HepG2 (cell line): Measurements from ENCODE around the gene TRA2B. TPM values are rescaled to one million over a fixed set of nuclear protein-coding genes. Genes with fewer than 3 reads are reported as not detected.
A peak's percentile ranks its signal among the peaks of the same experiment; 100 is the strongest.

Experiments used
- FOXK2 ChIP-seq: fragments of 450-650 bp; IDR thresholded peaks from 2 replicates; pipeline ENCODE4 v1.6.1; 2016
- GTF2F1 ChIP-seq: fragments of 150-350 bp; IDR thresholded peaks from 2 replicates; pipeline ENCODE4 v1.6.1; 2014; ENCODE audit warnings: low read length
- PAX8 ChIP-seq: sonication (generic); formaldehyde crosslinking; IDR thresholded peaks from 2 replicates; pipeline ENCODE4 v1.8.0; 2022; ENCODE audit warnings: mild to moderate bottlenecking, missing genetic modification reagents, borderline replicate concordance
- PHF21A ChIP-seq: sonication (generic); formaldehyde crosslinking; IDR thresholded peaks from 2 replicates; pipeline ENCODE4 v1.5.0; 2020; ENCODE audit warnings: mild to moderate bottlenecking, missing genetic modification reagents
- ZFP82 ChIP-seq: sonication (generic); formaldehyde crosslinking; IDR thresholded peaks from 2 replicates; pipeline ENCODE4 v1.5.1; 2020; ENCODE audit warnings: mild to moderate bottlenecking, missing genetic modification reagents, borderline replicate concordance
- ZNF232 ChIP-seq: sonication (generic); formaldehyde crosslinking; IDR thresholded peaks from 2 replicates; pipeline ENCODE4 v1.4.0; 2020; ENCODE audit warnings: missing genetic modification reagents, borderline replicate concordance
- ZNF441 ChIP-seq: sonication (generic); formaldehyde crosslinking; IDR thresholded peaks from 2 replicates; pipeline ENCODE4 v1.7.0; 2021; ENCODE audit warnings: missing genetic modification reagents, borderline replicate concordance
- polyA plus RNA-seq, 8 experiments: library from polyadenylated mRNA; depleted of rRNA in 3 of 8; stranded (reverse) in 7 of 8; unstranded in 1 of 8; fragments of >200 nt; fragmentation: Illumina TruSeq in 4 of 8; extraction: Trizol in 4 of 8; gene quantifications; 2 replicates each; pipeline versions ENCODE4 v1.2.1 to v1.2.3, GENCODE V29; 2011 to 2016; ENCODE audit warnings: low read depth in 4 of 8, missing spikeins in 1 of 8, mixed read lengths in 1 of 8; ENCODE audit not compliant: insufficient read depth in 1 of 8
- total RNA-seq, 5 experiments: library from RNA; depleted of rRNA; stranded (reverse); fragments of >200 nt; fragmentation: Illumina TruSeq; extraction: Trizol; gene quantifications; 2 replicates each; pipeline ENCODE4 v1.2.3, GENCODE V29; 2016; ENCODE audit warnings: low read depth in 1 of 5
- TF ChIP-seq, protein P1 (sequence below): sonication (generic); formaldehyde crosslinking; IDR thresholded peaks from 2 replicates; pipeline ENCODE4 v1.4.0; 2020; ENCODE audit warnings: mild to moderate bottlenecking, missing genetic modification reagents
- TF ChIP-seq, protein P2 (sequence below): sonication (generic); formaldehyde crosslinking; IDR thresholded peaks from 2 replicates; pipeline ENCODE4 v1.5.1; 2020; ENCODE audit warnings: mild to moderate bottlenecking, missing genetic modification reagents
- TF ChIP-seq, protein P3 (sequence below): sonication (generic); formaldehyde crosslinking; IDR thresholded peaks from 2 replicates; pipeline ENCODE4 v1.5.1; 2020; ENCODE audit warnings: mild to moderate bottlenecking, missing genetic modification reagents, moderate library complexity
- TF ChIP-seq, protein P4 (sequence below), 2 experiments: sonication (generic) in 1 of 2; formaldehyde crosslinking in 1 of 2; IDR thresholded peaks; 2 replicates each; pipeline versions ENCODE4 v1.4.0 to v1.6.1; 2016 to 2020; ENCODE audit warnings: borderline replicate concordance in 1 of 2, low read depth in 1 of 2, mild to moderate bottlenecking in 1 of 2, missing genetic modification reagents in 1 of 2

The TRA2B gene
- total and polyA plus RNA-seq, 2 of the 13 experiments (the other 11 are each of a cell fraction or from before 2014, with no cell fraction given) = 105 to 241 TPM

DNA sequence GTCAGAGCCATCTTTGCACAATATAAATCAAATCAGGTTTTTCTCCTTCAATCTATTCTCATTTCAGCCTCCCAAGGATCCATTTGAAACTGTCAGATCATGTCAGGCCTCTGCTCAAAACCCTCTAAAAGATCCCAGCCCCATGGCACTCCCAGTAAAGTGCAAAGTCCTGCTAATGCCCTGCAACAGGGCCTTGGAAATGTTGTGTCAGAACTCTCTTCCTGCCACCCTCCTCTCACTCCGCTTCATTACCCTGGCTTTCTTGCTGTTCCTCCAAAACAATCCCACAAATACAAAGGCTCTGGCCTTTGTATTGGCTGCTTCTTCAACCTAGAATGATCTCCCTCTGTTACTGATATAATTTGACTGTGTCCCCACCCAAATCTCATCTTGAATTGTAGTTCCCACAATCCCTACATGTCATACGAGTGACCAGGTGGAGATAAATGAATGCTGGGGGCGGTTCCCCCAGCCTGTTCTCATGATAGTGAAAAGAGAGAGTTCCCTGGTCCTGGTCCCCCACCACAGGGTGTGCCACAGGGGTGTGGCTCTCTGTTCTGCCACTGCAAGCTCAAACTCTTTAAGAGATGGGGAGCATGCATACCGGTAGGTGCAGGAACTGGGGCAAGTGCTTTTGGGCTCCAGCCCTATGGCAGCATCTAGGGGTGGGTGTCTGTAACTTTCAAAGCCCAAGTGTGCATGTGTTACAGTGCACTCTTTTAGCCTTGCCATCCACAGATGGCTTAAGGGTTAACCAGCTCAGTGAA lies 22.9 kb upstream of the TRA2B start (continued):
- TF ChIP-seq PAX8 (no peak), ZFP82 (CRISPR knock-in tag) (no peak), PHF21A (CRISPR knock-in tag) (0 out of 2 replicates have a peak, but pooled peaks have one; percentile 35), FOXK2 (no peak), ZNF441 (CRISPR knock-in tag) (peak; percentile 75; the same call in 1 of the 2 replicates), GTF2F1 (no peak), ZNF232 (CRISPR knock-in tag) (peak; percentile 58; the same call in 1 of the 2 replicates)
- TF ChIP-seq, protein P1, sequence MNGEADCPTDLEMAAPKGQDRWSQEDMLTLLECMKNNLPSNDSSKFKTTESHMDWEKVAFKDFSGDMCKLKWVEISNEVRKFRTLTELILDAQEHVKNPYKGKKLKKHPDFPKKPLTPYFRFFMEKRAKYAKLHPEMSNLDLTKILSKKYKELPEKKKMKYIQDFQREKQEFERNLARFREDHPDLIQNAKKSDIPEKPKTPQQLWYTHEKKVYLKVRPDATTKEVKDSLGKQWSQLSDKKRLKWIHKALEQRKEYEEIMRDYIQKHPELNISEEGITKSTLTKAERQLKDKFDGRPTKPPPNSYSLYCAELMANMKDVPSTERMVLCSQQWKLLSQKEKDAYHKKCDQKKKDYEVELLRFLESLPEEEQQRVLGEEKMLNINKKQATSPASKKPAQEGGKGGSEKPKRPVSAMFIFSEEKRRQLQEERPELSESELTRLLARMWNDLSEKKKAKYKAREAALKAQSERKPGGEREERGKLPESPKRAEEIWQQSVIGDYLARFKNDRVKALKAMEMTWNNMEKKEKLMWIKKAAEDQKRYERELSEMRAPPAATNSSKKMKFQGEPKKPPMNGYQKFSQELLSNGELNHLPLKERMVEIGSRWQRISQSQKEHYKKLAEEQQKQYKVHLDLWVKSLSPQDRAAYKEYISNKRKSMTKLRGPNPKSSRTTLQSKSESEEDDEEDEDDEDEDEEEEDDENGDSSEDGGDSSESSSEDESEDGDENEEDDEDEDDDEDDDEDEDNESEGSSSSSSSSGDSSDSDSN (CRISPR knock-in tag) = no peak
- TF ChIP-seq, protein P2, sequence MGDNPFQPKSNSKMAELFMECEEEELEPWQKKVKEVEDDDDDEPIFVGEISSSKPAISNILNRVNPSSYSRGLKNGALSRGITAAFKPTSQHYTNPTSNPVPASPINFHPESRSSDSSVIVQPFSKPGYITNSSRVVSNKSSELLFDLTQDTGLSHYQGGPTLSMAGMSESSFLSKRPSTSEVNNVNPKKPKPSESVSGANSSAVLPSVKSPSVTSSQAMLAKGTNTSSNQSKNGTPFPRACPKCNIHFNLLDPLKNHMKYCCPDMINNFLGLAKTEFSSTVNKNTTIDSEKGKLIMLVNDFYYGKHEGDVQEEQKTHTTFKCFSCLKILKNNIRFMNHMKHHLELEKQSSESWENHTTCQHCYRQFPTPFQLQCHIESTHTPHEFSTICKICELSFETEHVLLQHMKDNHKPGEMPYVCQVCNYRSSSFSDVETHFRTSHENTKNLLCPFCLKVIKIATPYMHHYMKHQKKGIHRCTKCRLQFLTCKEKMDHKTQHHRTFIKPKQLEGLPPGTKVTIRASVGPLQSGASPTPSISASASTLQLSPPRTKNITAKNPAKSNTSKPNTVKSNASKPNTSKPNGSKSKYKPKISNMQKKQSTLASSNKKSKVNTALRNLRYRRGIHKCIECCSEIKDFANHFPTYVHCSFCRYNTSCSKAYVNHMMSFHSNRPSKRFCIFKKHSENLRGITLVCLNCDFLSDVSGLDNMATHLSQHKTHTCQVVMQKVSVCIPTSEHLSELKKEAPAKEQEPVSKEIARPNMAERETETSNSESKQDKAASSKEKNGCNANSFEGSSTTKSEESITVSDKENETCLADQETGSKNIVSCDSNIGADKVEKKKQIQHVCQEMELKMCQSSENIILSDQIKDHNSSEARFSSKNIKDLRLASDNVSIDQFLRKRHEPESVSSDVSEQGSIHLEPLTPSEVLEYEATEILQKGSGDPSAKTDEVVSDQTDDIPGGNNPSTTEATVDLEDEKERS (CRISPR knock-in tag) = no peak
- TF ChIP-seq, protein P3, sequence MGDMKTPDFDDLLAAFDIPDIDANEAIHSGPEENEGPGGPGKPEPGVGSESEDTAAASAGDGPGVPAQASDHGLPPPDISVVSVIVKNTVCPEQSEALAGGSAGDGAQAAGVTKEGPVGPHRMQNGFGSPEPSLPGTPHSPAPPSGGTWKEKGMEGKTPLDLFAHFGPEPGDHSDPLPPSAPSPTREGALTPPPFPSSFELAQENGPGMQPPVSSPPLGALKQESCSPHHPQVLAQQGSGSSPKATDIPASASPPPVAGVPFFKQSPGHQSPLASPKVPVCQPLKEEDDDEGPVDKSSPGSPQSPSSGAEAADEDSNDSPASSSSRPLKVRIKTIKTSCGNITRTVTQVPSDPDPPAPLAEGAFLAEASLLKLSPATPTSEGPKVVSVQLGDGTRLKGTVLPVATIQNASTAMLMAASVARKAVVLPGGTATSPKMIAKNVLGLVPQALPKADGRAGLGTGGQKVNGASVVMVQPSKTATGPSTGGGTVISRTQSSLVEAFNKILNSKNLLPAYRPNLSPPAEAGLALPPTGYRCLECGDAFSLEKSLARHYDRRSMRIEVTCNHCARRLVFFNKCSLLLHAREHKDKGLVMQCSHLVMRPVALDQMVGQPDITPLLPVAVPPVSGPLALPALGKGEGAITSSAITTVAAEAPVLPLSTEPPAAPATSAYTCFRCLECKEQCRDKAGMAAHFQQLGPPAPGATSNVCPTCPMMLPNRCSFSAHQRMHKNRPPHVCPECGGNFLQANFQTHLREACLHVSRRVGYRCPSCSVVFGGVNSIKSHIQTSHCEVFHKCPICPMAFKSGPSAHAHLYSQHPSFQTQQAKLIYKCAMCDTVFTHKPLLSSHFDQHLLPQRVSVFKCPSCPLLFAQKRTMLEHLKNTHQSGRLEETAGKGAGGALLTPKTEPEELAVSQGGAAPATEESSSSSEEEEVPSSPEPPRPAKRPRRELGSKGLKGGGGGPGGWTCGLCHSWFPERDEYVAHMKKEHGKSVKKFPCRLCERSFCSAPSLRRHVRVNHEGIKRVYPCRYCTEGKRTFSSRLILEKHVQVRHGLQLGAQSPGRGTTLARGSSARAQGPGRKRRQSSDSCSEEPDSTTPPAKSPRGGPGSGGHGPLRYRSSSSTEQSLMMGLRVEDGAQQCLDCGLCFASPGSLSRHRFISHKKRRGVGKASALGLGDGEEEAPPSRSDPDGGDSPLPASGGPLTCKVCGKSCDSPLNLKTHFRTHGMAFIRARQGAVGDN (CRISPR knock-in tag) = no peak
- TF ChIP-seq, protein P4, sequence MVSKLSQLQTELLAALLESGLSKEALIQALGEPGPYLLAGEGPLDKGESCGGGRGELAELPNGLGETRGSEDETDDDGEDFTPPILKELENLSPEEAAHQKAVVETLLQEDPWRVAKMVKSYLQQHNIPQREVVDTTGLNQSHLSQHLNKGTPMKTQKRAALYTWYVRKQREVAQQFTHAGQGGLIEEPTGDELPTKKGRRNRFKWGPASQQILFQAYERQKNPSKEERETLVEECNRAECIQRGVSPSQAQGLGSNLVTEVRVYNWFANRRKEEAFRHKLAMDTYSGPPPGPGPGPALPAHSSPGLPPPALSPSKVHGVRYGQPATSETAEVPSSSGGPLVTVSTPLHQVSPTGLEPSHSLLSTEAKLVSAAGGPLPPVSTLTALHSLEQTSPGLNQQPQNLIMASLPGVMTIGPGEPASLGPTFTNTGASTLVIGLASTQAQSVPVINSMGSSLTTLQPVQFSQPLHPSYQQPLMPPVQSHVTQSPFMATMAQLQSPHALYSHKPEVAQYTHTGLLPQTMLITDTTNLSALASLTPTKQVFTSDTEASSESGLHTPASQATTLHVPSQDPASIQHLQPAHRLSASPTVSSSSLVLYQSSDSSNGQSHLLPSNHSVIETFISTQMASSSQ (IDR thresholded peaks at IDR 0.05; ENCODE audit: low read depth) = no peak
- TF ChIP-seq, protein P4 (CRISPR knock-in tag; IDR thresholded peaks at IDR 0.05; ENCODE audit: borderline replicate concordance) = no peak
